ENCODE results near the gene SYDE2.
"Not testable (repeated sequence)": the region's sequence is repeated elsewhere in the genome, so short reads cannot be mapped to it uniquely, and the experiment has no call there.

The SYDE2 gene

DNA sequence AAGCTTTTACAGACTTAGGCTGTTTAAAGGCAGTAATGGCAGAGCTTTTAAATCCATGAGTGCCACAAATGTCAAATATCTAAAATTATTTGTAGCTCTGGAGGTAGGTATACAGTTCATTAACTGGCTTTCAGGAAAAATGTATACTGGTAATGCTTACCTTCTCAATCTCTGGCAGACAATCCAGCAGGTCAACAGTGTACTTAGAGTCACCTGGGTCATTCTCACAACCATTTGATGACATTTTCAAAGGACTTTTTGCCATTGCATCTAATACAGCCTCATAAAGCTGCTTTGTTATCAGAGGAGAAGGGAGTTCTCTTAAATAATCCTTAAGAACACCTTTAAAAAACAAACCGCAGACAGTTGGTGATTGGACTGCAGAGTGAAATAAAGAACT is 31.9 kb downstream of the SYDE2 start:
- no peak for DNase-seq

DNA sequence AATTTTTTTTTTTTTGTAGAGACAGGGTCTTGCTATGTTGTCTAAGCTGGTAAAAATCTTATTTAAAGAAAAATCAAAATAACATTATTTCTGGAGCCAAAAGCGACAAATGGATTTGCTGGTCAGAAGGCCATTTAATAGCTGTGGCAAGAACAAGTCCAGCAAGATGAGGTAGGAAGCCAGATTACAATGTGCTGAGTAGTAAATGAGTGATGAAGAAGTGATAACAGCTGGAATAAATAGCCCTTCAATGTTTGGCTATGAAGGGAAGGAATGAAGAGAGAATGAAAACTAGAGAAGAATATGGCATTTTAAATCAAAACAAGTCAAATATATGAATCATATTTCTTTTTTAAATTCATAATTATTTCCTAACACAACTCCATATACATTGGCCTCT is 34.5 kb downstream of the SYDE2 start:
- DNase-seq = no peak

DNA sequence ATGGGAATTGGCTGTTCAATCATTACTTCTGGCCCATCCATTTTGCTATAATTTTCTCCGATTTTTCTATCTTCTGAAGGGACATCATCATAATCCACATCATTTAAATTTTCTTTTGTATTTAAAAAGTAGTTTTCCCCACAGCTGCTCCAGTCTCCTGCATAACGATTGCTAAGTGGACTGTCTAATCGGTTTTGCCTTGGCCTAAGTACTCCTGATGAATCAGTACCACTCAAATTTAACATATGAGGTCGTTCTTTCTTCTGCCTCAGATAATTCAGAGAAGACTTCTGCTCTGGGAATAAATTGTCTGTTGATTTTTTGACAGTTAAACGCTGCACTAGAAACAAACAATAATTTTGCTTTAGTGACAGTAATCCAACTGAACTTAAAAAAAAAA is 41.9 kb downstream of the SYDE2 start:
- no peak for DNase-seq

DNA sequence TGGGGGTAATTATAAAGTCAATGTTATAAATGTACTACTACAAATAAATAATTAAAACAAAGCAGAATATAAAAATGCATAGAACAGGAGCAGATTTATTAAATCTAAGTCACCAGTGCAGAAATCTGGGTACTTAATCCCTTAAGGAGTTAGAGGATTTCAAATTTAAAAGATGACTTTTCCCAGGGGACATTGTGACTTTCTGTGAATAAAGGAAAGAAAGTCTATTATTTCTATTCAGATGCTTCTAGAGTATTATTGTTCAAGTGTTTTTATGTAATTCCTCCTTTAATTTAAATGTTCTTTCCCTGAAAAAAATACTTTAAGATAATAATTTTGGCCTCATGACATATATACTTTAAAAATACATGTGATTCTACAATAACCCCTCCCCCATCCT is 43.4 kb downstream of the SYDE2 start:
- DNase-seq = no peak

DNA sequence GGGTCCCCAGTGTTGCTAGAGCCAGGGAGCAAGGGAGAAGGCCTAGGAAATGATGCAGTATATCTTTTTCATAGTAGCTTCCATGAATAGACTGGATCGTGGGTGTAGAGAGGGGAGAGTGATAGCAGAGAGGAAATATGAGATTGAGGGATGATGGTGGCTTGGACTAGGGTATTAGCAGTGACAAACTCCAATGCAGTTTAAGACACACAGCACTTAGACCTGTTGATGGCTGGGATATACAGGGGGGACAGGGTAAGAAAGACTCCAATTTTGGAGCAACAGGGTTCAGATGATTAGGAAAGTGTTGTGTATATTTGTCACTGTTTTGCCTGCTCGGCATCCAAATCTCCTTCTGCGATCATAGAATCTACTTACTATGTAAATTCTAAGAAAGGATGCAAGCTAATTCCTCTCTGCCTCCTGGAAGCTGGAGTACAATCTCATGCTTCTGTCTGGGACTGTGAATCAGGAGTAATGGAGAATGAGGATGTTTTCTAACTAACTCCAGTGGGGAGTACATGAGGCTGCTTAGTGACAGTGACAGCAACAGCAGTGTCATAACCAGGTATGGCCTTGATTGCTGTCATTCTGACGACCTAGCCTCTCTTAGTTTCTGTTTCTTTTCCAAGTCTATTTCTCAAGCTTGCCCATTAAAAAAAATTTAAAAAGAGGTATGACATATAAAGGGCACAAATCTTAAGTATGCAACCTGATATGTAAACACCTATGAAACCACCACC is 47.5 kb downstream of the SYDE2 start:
- no peak for DNase-seq

DNA sequence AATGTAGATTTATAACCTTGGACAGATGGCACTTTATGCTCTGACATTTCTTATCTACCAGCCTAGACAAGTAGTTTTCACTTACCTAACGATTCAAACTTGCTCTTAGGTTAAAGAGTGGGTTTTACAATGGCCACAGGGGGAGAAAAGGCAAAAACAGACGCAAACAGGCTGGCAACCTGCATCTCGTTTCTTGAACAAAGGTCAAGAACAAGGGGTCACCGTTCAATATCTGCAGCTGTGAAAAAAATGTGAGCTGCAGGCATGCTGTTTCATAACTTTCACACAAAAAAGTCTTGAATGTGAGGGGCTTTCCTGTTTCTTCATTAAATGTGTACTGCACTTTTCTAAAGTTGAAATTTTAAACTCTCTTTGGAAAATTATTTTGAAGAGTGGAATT is 49.4 kb downstream of the SYDE2 start:
- no peak for DNase-seq

DNA sequence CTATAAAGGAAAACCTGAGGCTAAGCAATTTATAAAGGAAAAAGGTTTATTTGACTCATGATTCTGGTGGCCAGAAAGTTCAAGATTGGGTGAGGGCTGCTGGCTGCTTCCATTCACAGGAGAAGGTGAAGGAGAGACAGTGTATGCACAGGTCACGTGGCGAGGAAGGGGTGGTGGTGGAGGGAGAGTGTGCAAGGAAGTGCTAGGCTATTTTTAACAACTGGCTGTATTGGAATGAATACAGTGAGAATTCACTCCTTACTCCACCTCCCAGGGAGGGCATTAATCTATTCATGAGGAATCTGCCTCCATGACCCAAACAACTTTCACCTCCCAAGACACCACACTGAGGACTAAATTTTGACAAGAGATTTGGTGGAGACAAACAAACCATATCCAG is 51.0 kb downstream of the SYDE2 start:
- DNase-seq = no peak

DNA sequence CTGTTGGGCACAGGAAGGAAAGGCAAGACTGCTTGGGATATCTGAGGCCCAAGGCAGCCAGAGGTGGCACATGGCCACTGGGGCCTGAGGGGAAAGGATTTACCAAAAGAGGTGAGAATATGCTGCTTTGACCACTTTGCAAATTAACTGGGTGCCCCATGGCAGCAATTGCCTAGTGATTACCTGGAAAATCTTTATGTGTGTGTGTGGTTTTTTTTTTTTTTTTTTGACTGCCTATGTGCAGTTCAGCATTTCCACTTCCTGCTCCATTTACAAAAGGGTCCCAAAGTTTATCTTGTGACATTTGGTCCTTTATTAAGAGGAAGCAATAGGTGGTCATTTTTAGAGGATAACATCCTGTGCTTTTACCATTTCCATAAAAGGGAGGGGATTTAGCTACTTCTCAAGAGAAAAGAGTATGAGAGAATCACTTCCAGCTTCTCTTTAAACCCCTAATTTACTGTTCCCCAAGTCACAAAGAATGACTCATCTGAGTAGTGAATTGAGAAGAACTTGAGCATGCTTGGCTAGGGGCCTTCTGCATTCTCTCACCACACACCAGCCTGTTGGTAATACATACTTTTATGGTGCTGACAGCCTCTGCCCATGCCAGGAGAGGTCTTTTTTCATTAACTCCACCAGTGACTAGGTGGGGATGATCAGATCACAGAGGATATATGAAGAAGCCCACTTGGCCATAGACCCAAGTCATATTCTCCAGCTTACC is 52.1 kb downstream of the SYDE2 start:
- peak; percentile 65 for DNase-seq

DNA sequence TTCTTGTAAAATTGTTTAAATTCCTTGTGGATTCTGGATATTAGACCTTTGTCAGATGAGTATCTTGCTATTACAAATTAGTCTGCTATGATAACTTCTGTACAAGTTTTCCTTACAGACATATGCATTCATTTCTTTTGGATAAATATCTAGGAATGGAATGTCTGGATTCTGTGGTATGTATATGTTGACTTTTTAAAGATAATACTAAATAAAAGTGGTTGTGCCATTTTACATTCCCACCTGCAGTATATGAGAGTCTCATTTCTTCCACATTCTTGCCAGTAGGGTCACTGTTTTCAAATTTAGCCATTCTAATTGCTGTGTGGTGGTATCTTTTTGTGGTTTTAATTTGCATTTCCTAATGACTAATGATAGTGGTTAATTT is 53.9 kb downstream of the SYDE2 start:
- peak; percentile 78 for DNase-seq

DNA sequence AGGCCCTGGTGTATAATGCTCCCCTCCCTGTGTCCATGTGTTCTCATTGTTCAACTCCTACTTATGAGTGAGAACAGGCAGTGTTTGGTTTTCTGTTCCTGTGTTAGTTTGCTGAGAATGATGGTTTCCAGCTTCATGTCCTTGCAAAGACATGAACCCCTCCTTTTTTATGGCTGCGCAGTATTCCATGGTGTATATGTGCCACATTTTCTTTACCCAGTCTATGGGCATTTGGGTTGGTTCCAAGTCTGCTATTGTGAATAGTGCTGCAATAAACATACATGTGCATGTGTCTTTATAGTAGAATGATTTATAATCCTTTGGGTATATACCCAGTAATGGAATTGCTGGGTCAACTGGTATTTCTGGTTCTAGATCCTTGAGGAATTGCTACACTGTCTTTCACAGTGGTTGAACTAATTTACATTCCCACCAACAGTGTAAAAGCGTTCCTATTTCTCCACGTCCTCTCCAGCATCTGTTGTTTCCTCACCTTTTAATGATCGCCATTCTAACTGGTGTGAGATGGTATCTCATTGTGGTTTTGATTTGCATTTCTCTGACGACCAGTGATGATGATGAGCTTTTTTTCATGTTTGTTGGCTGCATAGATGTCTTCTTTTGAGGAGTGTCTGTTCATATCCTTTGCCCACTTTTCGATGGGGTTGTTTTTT is 54.4 kb downstream of the SYDE2 start:
- DNase-seq = not testable (repeated sequence)

DNA sequence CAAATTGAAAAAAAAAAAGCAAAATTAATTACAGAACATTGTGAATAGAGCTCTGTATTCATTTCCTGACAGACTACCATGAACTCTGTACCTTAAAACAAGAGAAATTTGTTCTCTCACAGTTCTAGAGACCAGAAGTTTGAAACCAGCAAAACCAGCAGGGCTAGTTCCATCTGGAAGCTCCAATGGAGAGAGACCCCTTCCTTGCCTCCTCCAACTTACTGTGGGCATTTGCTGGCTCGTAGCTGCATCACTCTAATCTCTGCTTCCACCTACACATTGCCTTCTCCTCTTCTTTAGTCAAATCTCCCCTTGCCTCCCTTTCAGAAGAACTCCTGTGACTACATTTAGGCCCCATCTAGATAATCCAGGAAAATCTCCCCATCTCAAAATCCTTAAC is 56.5 kb downstream of the SYDE2 start:
- no peak for DNase-seq

DNA sequence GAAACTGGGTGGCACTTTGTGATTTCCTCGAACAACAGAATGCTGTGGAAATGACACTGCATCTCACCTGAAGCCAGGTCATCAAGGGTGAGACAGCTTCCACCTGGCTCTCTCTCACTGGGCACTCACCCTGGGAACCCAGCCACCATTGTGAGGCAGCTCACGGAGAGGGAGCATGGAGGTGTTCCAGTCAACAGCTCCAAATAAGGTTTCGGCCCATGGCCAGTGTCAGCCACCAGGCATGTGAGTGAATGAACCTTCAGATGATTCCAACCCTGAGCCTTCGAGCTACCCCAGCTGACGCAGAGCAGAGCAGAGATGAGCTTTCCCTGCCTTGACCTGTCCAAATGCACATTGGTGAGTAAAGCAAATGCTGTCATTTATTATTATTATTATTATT is 58.1 kb downstream of the SYDE2 start:
- no peak for DNase-seq

DNA sequence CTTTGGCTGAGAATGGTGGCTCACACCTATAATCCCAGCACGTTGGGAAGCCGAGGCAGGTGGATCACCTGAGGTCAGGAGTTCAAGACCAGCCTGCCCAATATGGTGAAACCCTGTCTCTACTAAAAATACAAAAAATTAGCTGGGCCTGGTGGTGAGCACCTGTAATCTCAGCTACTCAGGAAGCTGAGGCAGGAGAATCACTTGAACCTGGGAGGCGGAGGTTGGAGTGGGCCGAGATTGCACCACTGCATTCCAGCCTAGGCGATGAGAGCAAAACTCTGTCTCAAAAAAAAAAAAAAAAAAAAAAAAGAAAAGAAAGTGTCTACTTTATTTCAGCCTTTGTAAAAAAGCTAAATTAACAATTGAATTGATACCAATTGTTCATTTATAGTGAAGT is 62.4 kb downstream of the SYDE2 start:
- not testable (repeated sequence) for DNase-seq

DNA sequence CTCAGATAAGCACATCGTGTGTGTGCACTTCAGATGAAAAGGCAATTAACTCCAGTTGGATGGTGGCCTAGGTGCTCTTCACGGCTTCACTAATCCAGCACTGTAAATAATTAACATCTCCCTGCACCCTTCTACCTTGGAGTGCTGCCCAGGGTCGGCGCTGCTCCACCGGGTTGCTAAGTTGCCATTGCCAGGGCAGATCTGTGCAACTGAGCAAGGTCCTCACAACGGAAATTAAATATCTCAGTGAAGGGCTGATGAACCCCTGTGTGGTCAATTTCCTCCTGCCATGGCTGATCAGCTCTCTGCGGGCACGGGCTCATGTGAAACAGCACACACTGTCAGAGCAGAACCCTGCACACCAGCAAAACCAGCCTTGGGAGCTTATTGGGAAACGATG is 63.2 kb downstream of the SYDE2 start:
- no peak for DNase-seq

DNA sequence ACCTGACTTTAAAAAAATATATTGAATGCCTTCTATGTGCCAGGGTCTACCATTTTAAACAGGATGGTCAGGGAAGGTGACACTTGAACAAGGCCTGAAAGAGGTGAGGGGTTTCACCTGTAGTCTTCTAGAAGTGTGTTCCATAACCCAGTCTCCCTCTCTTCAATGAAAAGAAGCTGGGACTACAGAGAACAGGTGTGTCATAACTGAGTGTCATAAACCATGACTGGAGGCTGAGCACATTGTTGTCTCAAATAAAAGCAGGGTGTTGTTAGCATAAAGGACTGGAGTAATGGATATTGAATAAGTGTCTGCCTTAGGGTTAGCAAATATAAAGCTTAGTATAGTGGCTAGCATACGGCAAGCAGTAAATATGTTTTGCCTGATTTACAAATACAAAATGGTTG is 65.4 kb downstream of the SYDE2 start:
- DNase-seq = no peak

DNA sequence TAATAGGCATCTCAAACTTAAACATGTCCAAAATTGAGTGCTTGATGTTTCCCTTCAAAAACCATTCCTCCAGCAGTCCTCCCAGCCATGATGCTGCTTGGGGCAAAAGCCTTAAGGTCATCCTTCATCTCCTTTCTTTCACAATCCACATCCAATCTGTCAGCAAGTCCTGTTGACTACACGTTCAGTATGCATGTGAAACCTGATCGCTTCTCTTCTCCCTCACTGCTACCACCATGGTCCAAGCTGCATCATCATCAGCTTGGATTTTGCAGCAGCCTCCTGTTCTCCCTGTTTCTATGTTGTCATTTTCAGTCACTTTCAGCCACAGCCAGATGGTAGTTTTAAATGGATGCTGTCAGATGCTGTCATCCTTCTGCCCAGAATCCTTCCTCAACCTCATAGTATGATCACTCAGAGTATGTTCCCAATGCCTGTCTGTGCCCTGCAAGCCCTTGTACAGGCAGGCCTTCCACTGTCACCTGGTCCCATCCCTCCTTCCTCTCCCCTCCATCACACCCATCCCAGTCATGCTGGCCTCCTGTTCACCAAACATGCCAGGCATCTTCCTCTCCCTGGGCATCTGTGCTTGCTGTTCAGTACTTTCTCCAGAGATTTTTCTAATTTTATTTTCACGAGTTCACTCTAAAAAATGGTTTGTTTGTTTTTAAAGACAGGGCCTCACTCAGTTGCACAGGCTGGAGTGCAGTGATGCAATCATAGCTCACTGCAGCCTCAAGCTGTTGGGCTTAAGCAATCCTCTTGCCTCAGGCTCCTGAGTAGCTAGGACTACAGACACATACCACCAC is 66.0 kb downstream of the SYDE2 start:
- peak; percentile 57 for DNase-seq

DNA sequence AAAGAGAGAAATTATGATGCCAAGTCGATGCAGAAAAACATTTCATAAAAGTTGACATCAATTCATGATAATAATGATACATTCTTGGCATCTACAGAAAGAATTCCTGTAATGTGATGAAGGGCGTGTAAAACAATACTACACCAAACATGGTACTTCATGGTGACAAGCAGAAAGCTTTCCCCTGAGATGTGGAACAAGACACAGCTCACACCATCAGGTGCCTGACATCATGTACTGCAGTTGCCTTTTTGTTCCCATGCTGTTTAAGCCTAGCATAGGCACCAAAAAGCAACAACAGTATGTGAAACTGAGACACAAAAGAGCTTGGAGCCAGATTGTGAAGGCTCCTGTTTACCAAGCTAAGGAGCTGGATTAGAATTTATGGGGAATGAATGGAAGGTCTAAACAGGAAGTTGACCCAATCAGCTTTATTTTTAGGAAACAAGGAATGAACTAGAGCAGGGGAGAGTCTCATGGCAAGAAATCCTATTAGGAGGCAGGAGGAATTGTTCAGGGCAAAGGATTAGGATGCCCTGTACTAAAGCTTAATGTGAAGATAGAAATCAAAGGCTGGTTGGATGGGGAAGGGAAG is 67.2 kb downstream of the SYDE2 start:
- DNase-seq = no peak

DNA sequence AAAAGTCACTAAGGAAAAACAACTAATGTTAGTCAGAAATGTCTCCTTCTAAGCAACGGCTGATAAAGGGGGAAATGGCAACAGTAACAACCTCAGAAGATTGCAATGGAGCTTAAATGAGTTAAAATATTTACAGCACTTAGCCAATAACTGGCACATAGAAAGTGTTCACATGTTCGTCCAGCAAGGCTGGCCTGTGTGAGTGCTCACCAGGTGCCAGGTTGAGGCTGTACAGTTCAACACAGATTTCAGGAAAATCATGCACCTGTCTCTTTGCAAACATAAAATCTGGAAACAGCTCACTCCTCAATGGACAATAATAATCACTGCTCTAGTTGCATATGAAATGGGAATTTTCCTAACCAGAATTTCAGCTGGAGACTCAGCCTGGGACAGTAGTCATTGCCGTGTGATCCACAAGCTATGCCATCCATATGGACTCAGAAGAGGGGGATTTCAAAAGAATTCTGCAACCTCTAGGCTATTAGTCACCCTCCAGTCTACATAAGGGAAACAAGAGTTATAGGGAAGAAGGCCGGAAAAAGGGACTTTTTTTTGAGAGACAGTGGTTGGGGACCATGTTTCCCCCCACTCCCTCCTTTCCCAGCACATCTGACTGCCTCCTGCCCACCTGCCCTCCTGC is 68.6 kb downstream of the SYDE2 start:
- DNase-seq = peak; percentile 17

DNA sequence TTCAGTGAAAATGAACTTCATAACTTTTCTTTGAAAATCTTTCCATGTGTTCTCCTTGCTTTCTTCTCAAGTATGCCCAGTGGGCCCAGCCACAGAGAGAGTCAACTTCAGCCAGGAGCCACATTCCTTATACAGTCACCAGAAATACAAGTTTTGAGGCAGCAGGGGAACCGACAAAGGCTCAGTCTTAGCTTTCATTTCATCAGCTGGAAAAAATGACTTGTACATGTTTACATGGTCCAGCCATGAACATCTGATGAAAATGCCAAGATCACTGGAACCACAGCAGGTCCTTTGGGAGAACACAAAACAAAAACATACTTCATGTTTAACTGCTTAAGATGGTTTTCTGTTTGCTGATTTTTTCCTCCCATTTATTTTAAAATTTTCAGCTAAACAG is 72.5 kb downstream of the SYDE2 start:
- peak; percentile 78 for DNase-seq

DNA sequence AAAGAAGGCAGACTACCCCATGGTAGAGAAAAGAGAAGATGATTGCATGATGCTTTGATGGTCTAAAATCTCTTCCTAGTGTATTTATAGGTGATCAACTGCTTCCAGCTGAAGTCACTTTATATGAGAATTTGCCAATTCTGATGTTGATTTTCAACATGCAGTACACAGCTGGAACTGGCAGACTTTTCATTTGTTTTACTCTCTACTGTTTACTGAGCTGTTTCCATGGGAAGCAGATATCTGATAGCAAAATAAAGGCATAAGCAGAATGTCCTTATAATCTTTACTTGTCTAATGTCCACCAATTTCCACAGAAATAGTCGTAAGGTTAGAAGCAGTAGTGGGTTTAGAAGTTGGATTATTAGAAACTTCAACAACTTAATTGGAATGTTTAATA is 74.9 kb downstream of the SYDE2 start:
- no peak for DNase-seq

DNA sequence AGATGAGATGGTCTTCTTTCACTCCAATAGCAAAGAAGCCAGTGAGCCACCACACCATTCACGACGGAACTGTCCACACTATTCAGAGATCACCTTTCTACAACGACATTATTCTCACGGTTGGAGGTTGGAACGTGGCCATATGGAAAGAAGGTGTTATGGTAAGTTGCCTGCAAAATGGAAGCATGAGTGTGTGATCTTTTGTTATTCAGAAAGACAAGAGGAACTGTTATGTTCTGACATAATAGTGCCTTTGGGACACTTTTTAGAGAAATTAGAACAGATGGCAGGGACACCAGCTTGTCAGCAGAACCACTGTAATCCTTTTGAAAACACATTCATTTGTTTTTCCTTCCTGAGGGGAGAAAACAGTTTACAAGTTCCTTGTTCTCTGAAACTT is 76.7 kb downstream of the SYDE2 start:
- DNase-seq = no peak

DNA sequence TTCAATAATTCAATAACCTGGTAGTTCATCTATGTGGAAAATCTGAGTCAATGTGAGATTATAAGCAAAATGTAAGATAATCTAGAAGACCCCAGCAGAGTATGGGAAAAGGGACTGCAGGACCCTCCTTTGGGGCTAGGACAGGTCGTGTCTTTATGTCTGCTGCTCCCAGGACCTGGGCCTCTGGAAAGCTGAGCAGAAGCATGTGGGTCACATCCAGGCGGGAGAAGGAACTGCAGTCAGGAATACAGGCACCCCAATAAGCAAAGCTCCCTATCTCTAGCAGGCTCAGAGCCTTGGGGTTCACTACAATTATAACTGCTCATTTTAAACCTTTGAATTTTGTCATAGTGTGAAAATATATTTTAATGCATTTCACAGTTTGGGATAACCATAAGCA is 78.6 kb downstream of the SYDE2 start:
- DNase-seq = no peak
